Lower leg skin (tissue), 4 donors: ENCODE results near the gene ADGRA1. TPM values are rescaled to one million over a fixed set of nuclear protein-coding genes. Genes with fewer than 3 reads are reported as not detected.

ENCODE experiments used
- DNase-seq, 2 donors: peaks; one replicate each; pipeline ENCODE4 v3.0.0-alpha.2; 2019; ENCODE audit warnings: low spot score in 2 of 2
- H3K4me3 ChIP-seq: fragments of 200-600 bp; sonication (generic); 2 replicates; pipeline ENCODE4 v1.5.1; 2017; ENCODE audit warnings: mild to moderate bottlenecking, low read depth; ENCODE audit not compliant: poor library complexity, severe bottlenecking
- POLR2A ChIP-seq, 2 donors: fragments of 450-650 bp; IDR thresholded peaks; one replicate each; pipeline ENCODE4 v1.6.1; 2016 to 2017; ENCODE audit warnings: antibody characterized with exemption in 2 of 2, mild to moderate bottlenecking in 1 of 2, moderate library complexity in 1 of 2
- WGBS, 2 donors: methylation state at CpG; one replicate each; pipeline ENCODE4 v1.1.5; 2018; 5-methylcytosine and 5-hydroxymethylcytosine counted together
- intact Hi-C: fragments of 100-400 bp; cut with DNase I; formaldehyde crosslinking; loops from one replicate; pipeline ENCODE4 v1.15.0; 2023; ENCODE audit warnings: low total_unique reads
- total RNA-seq, 4 donors: library from RNA; depleted of rRNA; stranded (reverse); fragments of >200 nt; gene quantifications; one replicate each; pipeline ENCODE4 v1.1.0, GENCODE V29; 2016
- TF ChIP-seq, protein P1 (sequence below), 3 donors: fragments of 450-650 bp; IDR thresholded peaks; one replicate each; pipeline ENCODE4 v1.5.1; 2016; ENCODE audit warnings: antibody characterized with exemption in 3 of 3, mild to moderate bottlenecking in 3 of 3, moderate library complexity in 2 of 3

The ADGRA1 gene
- total RNA-seq, 4 donors from 2014 or later, result not detected

DNA sequence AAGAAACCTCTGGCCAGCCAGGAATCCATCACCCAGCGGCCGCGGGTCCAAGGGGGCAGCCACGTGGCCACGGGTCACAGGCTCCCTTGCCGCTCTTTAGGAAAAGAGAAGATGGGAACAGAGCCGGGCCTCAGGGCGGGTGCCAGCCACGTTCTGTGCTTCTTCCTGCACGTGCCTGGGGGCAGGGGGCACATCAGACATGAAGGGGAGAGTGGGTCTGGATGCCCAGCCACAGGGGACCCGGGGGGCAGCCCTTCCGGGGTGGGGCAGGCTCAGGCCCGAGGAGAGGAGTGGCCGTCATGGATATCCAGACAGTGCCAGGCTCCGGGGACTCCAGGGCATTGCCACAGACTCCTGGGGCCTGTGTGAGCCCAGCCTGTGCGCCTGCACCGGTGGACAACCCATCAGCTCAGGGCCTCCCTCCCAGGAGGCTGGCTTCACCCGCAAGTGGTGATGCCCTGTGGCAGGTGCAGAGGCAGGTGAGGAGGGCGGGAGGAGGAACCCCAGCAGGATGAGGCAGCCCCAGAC lies 31.0 kb upstream of the ADGRA1 start:
- H3K4me3 ChIP-seq, result no peak overlapping the region
- intact Hi-C loops, result no loop called here
- TF ChIP-seq POLR2A (IDR thresholded peaks at IDR 0.05), result no peak
- TF ChIP-seq, protein P1, sequence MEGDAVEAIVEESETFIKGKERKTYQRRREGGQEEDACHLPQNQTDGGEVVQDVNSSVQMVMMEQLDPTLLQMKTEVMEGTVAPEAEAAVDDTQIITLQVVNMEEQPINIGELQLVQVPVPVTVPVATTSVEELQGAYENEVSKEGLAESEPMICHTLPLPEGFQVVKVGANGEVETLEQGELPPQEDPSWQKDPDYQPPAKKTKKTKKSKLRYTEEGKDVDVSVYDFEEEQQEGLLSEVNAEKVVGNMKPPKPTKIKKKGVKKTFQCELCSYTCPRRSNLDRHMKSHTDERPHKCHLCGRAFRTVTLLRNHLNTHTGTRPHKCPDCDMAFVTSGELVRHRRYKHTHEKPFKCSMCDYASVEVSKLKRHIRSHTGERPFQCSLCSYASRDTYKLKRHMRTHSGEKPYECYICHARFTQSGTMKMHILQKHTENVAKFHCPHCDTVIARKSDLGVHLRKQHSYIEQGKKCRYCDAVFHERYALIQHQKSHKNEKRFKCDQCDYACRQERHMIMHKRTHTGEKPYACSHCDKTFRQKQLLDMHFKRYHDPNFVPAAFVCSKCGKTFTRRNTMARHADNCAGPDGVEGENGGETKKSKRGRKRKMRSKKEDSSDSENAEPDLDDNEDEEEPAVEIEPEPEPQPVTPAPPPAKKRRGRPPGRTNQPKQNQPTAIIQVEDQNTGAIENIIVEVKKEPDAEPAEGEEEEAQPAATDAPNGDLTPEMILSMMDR (IDR thresholded peaks at IDR 0.05), result no peak
- 71 to 80% methylated on average over 16 to 19 of the region's 19 CpGs for WGBS, 2 donors
- DNase-seq, result no peak

DNA sequence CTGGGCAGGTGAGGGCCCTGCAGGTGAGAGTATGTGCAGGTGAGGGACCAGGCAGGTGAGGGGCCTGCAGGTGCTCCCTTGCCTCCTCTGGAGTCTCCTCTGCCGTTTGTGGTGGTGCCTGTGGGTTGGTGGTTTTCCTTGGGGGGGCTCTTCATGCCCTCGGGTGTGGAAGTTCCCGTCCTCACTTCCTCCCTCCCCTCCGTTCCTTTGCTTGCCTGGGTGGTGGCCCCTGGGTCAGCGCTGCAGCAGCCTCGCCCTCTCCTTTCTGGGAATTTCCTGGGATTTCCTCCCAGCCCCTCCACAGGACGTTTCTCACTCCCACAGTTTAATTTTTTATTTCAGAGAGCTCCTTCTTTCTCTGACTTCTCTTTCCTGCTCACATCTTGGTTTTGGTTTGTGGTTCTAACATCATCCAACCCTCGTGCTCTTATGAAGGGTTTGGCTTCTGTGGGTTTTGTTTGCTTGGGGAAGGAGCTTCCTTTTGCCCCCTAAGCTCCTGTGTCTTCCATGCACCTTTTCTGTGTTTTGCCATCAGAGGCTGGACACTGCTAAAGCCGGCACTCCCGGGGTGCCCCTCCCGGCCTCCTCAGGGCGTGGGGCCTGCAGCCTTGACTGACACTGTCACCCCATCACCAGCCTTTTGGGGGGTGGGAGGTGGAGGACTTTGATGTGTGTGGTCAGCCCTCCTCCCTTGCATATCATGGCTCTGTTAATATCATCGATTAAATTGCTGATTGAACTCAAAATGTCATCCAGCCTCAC lies 29.2 kb upstream of the ADGRA1 start:
- no peak for TF ChIP-seq POLR2A (IDR thresholded peaks at IDR 0.05)
- TF ChIP-seq, protein P1 (IDR thresholded peaks at IDR 0.05), result no peak
- no peak for DNase-seq
- intact Hi-C loops, result no loop called here
- H3K4me3 ChIP-seq, result no peak overlapping the region
- 31 to 33% methylated on average over 12 to 13 of the region's 13 CpGs for WGBS, 2 donors

DNA sequence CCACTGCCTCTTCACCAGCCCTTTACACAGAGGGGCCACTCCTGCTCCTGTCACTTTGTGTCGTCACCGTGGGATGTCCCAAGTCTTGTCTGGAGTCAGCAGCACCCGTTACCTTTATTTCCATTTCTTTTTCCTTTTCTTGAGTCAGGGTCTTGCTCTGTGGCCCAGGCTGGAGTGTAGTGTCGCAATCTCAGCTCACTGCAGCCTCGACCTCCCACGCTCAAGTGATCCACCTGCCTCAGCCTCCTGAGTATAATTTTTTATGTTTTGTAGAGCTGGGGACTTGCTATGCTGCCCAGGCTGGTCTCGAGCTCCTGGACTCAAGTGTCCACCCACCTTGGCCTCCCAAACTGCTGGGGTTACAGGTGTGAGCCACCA lies 28.6 kb upstream of the ADGRA1 start:
- WGBS, 2 donors, result 81 to 84% methylated on average over 7 of the region's 7 CpGs
- H3K4me3 ChIP-seq, result no peak overlapping the region
- no peak for TF ChIP-seq POLR2A (IDR thresholded peaks at IDR 0.05)
- TF ChIP-seq, protein P1 (IDR thresholded peaks at IDR 0.05), result no peak
- DNase-seq, result no peak
- intact Hi-C loops, result no loop called here

DNA sequence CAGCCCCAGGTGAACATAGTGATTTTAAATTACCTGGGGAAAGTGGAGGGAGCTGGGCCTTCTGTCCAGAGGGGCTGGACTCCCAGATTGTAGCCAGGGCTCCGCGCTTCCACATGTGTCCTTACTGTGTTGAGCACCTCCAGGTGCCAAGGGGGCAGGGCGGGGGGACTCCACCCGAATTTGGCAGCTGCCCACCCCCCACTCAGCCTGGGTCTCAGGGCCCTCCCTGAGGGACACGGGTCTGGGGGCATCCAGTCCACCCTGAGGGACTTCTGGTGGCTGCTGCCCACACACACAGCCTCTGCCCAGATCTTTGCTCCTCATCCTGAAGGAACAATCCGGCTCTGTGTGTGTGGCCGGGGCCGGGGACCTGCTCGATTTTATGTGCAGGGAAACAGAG lies 28.2 kb upstream of the ADGRA1 start:
- WGBS, 2 donors, result 72 to 74% methylated on average over 9 of the region's 9 CpGs
- no peak overlapping the region for H3K4me3 ChIP-seq
- TF ChIP-seq, protein P1 (IDR thresholded peaks at IDR 0.05), result no peak
- no peak for TF ChIP-seq POLR2A (IDR thresholded peaks at IDR 0.05)
- DNase-seq, result no peak
- intact Hi-C loops, result no loop called here

DNA sequence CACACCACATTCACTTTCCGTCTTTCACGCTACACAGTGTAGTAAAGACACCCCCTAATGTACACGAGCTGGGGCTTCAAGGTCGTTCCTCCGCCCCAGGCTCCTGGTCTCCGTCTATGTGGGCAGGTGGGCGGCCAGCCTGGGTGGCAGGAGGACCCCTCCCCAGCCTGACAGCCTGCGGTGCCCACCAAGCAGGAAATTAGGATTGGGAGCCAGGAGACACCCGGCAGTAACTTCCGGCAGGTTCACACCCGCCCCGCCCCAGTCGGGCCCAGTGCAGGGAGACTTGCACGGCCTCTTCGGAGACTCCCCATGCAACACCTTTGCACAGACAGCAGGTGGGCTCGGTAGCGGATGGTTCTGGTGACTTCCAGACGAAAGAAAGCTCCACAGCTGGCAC lies 27.7 kb upstream of the ADGRA1 start:
- no peak overlapping the region for H3K4me3 ChIP-seq
- TF ChIP-seq, protein P1 (IDR thresholded peaks at IDR 0.05), result no peak
- TF ChIP-seq POLR2A (IDR thresholded peaks at IDR 0.05), result no peak
- no peak for DNase-seq
- 76 to 88% methylated on average over 8 to 18 of the region's 18 CpGs for WGBS, 2 donors
- intact Hi-C loops, result no loop called here
